Measurements from ENCODE around the gene FBRSL1. TPM values are rescaled to one million over a fixed set of nuclear protein-coding genes. Genes with fewer than 3 reads are reported as not detected.
"Not testable (repeated sequence)": the region's sequence is repeated elsewhere in the genome, so short reads cannot be mapped to it uniquely, and the experiment has no call there.

FBRSL1 gene
- total RNA-seq, 1 experiment from 2014 or later = 12.6 TPM

DNA sequence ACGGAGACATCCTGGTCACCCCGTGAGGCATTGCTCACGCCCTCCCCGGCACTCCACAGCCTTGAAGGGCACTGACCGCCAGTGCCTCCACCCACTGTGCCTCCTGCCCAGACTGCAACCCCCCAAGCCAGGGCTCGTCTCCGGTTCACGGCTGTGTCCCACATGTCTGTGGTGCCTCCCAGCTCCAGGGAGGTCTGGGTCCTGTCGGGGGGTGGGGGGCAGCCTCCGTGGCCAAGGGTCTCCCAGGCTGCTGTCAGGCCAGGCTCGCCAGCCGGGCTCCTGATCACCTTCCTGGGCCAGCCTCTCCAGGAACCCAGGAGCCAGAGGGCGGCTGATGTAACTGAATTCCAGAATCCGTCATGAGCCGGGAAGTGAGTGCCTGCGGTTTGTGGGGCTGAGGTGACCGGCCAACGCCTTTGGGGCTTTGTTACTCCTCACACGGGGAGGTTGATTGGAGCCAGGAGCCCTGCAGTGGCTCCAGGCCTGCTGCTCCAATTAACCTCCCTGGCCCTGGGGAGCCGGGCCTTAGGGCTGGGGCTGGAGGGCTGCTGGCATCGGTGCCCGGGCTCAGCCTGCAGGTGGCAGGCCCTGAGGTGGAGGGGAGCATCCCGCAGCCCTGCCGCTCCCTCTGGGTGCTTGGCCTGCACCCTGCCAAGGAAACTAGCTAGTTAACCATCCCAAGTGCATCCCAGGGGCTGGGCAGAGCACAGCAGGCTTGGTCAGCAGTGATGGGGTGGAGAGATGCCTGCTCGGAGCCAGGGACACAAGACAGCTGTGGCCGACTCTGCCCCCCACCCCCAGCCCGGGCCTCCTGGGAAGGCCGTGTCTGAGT is 36.4 kb upstream of the FBRSL1 start:
- peak; percentile 71 for DNase-seq (ENCODE audit: low spot score)

DNA sequence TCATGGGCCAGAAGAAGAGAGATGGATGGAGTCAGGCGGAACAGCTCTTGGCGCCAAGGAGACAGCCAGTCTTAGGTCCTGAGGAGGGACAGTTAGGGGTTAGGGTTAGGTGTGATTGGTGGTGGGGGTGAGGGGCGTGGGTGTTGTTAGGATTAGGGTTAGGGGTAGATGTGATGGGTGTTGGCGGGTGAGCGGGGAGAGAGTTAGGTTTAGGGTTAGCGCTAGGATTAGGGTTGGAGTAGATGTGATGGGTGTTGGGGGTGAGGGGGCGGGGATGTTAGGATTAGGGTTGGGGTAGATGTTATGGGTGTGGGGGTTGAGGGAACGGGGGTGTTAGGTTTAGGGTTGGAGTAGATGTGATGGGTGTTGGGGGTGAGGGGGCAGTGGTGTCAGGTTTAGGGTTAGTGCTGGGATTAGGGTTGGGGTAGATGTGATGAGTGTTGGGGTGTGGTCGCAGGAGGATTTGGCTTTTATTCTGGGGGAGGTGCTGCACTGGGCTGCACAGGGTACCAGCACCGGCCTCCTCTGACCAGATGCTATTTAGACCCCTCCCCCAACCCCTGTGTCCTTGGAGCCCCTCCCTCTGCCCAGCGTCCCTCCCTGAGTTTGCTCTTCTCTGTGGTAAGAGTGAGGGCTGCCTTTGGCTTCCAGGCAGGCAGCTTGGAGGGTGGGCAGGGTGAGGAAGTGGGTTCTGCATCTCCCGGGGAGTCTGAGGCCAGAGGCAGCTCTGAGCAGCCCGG is 35.6 kb upstream of the FBRSL1 start:
- no peak for DNase-seq (ENCODE audit: low spot score)

DNA sequence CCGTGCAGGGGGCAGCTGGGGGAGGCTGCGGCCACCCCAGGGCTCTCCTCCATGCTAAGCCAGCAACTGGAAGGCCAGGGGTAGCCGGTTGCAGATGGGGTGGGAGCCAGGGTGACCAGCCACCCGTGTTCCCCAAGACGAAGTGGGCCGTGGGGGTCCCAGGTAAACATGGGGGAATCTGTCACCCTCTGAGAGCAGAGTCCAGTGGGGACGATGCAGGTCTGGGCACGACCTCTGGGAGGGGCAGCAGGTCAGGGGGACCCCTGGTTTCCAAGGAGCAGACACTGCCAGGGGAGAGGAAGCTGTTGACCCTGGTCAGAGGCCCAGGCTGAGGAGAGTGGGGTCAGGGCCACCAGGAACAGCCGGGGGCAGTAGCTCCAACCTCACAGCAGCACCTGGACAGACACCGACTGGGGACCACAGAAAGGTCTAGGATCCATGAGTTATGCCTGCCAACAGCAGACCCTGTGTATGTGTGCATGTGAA is 35.0 kb upstream of the FBRSL1 start:
- DNase-seq (ENCODE audit: low spot score) = no peak

DNA sequence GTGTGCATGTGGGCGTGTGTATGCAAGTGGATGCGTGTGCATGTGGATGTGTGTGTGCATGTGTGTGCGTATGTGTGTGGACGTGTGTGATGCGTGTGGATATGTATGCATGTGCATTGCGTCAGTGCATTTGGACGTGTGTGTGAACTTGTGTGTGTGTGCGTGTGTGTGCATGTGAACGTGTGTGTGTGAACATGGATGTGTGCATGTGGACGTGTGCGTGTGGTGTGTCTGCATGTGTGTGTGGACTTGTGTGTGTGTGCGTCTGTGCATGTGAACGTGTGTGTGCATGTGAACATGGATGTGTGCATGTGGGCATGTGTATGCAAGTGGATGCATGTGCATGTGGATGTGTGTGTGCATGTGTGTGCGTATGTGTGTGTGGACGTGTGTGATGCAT is 34.4 kb upstream of the FBRSL1 start:
- DNase-seq (ENCODE audit: low spot score) = no peak

DNA sequence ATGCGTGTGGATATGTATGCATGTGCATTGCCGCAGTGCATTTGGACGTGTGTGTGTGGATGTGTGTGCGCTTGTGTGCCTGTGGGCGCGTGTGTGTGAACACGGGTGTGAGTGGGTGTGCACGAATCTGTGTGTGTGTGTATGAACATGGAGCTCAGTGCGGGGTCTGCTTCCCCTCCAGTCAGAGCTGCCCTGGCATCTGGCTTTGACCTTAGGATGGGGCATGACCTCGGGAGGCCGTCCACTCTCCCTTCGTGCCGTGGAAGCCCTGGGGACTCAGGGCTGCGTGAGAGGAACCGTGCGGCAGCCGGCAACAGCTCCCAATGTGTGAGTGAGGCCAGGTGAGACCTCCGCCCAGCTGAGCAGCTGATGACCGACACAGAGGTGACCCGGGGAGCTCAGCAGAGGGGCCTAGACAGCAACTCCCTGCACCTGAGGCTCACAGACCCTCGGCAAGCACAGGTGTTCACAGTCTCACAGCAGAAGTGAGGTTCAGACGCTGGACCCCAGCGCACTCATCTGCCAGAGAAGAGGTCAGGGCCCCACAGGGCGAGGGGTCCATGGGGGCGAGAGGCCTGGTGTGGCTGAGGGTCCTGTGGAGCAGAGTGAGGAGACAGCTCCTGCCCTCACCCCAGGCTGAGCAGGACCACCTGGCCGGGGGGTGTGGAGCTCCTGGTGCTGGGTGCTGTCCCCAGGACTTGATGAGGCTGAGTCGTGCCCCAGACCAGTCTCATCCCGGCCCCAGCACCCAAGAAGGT is 33.6 kb upstream of the FBRSL1 start:
- no peak for DNase-seq (ENCODE audit: low spot score)

DNA sequence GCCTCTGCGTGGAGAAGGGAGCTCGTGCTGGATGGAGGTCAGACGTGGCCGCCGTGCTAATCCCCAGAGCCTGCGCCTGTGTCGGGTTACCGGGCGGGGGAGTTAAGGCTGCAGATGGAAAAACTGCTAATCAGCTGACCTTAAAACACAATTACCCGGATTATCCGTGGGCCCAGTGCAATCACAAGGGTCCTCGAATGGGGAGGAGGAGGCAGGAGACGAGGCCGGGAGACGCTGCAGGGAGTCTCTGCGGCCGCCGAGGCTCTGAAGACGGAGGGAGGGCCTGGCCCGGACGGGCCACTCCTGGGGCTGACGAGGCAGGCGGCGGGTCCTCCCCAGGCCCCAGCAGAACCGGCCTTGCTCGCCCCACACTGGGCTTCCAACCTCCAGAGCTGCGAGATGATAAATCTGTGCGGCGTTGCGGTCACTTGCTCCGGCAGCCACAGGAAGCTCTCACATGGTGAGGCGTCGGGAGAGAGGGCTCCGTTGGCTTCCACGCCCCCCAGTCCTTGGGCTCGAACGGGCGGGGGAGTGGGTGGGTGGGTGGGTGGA is 32.9 kb upstream of the FBRSL1 start:
- no peak for DNase-seq (ENCODE audit: low spot score)

DNA sequence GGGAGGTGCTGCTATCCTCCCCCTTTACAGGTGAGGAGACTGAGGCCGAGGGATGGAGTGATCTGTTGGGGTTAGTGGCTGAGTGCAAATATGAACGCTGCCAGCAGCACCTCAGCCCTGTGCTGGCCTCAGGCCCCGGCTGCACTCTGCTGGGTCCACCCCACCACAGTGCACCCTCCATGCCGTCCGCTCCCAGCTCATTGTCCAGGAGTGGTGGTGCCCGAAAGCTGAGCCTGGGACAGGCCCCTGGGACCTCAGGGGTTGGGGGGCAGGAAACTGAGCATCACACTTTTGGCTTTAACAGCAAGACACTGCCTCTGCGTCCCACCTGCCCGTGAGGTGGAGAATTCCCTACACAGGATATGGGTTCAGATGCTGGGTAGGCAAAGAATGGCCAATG is 31.5 kb upstream of the FBRSL1 start:
- DNase-seq (ENCODE audit: low spot score) = no peak

DNA sequence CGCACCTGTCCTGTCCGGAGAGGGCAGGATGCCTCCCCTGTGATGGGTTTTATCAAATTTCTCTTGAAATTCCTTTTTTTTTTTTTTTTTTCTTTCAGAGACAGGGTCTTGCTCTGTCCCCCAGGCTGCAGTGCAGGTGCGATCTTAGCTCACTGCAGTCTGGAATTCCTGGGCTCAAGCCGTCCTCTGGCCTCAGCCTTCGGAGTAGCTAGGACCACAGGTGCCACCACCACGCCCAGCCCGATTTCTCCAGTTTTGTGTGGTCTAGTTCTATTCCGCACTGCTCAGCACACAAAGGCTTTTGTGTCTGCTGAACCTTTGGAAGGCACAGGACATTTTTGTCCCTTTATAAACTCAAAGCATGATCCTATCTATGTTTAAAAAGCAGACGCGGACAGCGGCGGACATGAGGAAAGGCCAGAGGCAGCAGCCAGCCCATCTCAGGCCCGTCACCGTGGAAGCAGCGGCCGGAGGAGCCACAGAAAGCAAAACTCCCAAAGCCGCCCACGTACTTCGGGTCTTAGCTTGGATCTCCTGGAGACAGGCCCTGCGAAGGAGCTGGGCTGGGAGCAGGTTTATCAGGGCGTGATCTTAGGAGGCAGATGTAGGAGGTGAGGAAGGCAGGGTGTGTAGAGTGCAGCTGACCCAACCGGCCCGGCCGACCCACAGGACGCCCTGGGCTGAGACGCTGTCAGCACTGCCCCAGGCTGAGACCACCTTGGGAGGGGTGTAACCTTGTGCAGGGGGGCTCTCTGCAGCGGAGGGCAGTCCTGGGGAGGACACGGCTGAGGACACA is 30.9 kb upstream of the FBRSL1 start:
- no peak for DNase-seq (ENCODE audit: low spot score)

DNA sequence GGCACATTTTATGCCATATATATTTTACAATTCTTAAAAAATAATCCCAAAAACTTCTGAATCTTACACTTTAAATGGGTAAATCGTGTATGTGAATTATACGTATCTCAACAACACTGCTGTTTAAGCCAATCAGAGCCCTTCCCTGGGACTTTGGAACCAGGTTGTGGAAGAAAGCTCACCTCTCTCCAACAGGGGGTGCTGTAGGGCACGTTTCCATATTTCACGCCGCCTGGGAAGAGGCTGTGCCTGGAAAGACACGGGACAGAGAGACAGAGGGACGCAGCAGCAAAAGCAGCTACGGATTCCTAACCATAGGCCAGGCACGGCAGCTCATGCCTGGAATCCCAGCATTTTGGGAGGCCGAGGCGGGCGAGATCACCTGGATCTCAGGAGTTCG is 29.4 kb upstream of the FBRSL1 start:
- no peak for DNase-seq (ENCODE audit: low spot score)

DNA sequence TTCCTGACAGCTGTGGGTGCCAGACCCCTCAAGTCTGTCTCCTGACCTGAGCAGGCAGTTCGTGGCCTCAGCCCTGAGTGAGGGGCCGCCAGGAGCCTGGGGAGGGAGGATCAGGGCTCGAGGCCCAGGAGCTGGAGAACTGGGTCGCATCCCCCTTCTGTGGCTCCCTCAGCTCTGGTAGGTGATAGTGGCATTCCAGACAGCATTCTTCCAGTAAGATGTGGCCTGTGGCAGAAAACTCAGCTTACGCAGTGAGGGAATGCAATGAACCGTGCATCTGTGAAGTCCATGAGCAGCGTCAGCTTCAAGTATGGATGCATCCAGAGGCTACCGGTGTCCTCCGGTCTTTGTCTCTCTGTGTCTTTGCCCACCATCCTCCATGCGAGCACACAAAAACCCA is 28.4 kb upstream of the FBRSL1 start:
- DNase-seq (ENCODE audit: low spot score) = no peak

DNA sequence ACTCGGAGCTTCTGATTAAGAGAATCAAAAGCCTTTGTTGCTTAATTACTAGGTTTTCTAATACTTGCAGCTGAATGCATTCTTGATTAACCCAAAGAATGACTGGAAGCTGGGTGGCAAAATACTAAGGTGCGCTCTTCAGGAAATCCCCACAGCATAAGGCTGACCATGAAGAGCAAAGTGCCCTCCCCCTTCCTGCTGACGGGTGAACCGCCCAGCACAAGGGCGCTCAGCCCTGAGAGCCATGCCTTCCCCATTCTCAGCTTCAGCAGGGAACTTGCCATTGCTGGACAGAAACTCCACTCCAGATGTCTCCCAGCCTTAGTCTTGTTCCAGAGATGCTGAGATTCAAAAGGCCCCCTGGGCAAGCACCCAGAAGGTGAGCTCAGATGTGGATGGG is 27.2 kb upstream of the FBRSL1 start:
- DNase-seq (ENCODE audit: low spot score) = no peak

DNA sequence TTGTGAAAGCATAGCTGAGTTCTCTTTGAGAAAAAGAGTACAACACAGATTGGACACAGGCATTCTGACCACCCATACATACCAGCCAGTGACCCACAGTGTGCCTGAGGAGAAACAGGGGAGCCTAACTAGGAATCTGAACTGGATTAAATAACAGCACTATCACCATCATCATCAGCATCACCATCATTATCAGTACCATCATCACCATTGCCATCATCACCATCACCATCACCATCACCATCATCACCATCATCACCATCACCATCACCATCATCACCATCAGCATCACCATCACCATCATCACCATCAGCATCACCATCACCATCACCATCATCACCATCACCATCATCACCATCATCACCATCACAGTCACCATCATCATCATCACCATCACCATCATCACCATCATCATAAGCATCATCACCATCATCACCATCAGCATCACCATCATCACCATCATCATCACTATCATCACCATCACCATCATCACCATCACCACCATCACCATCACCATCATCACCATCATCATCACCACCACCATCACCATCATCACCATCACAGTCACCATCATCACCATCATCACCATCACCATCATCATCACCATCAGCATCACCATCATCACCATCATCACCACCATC is 26.5 kb upstream of the FBRSL1 start:
- not testable (repeated sequence) for DNase-seq (ENCODE audit: low spot score)

DNA sequence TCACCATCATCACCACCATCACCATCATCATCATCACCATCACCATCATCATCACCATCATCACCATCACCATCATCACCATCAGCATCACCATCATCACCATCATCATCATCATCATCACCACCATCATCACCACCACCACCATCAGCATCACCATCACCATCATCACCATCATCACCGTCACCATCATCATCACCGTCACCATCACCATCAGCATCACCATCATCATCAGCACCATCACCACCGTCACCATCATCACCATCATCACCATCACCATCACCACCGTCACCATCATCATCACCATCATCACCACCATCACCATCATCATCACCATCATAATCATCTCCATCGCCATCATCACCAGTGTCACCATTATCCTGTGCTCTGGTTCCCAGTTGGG is 25.6 kb upstream of the FBRSL1 start:
- not testable (repeated sequence) for DNase-seq (ENCODE audit: low spot score)

DNA sequence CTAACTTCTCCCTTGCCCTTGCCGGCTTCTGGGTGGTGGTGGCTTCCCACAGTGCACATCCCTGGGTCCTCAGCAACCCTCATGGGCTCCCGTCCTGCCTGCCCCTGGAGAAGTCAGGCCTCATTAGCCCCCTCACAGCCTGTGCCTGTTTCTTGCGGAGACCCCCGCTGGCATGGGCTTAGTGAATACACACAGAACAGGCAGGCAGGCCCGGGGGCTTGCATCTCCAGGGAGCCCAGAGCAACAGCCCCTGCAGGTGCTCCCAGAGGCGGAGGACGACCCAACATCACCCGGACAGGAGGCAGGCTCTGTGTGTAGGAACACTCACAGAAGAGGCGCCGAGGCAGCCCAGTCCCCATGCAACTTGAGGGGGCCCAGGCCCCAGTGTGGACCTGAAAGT is 25.1 kb upstream of the FBRSL1 start:
- no peak for DNase-seq (ENCODE audit: low spot score)

DNA sequence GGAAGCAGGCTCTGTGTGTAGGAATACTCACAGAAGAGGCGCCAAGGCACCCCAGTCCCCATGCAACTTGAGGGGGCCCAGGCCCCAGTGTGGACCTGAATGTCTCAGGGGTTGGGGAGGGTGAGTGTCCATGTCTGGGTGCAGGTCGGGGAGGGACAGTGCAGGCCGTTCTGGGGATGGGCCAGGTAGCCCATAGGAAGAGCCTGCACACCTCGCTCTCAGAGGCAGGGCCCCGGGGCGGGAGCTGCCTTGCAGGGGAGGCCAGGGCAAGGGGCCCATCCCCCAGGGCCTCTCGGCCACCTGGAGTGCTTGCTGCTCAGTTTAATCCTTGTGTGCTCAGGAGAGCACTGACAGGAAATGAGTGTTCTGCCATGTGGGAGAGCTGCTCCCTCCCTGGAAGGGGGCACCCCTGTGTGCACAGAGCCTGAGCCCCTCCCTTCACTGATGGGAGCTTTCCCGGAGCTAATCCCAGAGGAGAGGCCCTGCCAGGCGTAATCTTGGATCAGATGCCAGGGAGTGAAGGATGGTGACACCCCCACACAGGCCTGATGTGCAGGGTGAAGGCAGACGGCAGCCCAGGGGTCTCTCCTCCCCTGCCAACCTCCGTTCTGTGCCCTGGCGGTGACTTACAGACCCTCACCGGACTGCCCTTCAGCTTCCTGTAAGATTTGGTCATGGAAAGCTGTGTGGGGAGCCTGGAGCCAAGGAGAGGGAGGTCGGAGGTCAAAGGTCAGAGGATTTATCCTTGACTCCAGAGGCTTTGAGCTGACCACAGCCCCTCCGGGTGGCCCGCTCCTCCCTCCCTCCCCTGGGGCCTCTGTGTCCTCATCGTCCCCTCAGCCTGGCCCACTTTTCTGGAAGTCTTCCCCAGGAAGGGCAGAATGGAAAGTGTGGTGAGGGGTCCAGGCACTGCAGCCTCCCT is 24.4 kb upstream of the FBRSL1 start:
- DNase-seq (ENCODE audit: low spot score) = peak; percentile 86

DNA sequence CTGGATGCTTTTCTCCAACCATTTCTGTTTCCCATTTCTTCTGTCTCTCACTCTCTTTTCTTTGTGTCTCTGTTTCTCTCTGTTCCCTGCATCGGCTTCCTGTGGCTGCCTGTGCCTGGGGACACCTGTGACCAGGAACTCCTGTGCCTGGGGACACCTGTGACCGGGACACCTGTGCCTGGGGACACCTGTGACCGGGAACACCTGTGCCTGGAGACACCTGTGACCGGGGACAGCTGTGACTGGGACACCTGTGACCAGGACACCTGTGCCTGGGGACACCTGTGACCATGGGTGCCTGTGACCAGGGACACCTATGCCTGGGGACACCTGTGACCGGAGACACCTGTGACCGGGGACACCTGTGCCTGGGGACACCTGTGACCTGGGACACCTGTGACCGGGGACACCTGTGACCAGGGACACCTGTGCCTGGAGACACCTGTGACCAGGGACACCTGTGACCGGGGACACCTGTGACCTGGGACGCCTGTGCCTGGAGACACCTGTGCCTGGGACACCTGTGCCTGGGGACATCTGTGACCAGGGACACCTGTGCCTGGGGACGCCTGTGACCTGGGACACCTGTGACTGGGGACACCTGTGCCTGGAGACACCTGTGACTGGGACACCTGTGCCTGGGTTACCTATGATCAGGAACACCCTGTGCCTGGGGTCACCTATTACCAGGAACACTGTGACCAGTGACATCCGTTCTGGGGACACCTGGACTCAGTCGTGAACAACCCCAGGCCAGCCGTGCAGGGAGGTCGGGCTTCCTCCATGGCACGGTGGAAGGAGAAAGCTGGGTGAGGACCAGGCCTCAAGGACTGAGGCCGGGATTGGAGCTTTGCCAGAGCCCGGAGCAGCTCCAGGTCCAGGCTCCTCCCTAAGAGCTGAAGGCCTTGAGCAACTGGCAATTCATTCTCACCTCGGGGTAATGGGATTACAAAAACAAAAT is 23.4 kb upstream of the FBRSL1 start:
- no peak for DNase-seq (ENCODE audit: low spot score)

DNA sequence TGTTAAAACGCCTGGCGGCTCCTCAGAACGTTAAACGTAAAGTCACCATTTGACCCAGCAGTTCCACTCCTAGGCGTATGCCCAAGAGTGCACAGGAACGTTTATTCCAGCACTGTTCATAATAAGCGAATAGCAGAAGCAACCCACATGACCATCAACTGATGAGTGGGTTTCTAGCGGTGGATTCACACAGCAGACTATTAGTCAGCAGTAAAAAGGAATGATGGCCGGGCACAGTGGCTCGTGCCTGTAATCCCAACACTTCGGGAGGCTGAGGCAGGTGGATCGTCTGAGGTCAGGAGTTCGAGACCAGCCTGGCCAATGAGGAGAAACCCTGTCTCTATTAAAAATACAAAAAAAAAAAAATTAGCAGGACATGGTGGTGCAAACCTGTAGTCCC is 22.4 kb upstream of the FBRSL1 start:
- DNase-seq (ENCODE audit: low spot score) = no peak

DNA sequence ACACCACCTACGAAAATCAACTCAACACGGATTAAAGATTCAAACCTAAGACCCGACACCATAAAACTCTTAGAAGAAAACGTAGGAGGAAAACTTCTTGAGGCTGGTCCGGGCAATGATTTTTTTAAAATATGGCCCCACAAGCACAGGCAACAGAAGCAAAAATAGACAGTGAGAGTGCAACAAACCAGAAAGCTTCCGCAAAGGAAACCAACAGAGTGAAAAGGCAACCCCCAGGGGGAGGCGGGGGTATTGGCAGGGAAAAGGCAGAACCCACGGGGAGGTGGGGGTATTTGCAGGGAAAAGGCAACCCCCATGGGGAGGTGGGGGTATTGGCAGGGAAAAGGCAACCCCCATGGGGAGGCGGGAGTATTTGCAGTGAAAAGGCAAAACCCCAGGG is 20.5 kb upstream of the FBRSL1 start:
- no peak for DNase-seq (ENCODE audit: low spot score)

All from A172 (cell line).